ENCODE measurements around the gene FERD3L.
A peak's percentile ranks its signal among the peaks of the same experiment; 100 is the strongest.

- TF ChIP-seq POLR2AphosphoS5 (IDR thresholded peaks at IDR 0.05; ENCODE audit: low read depth) (no peak), CTCF (conservative IDR thresholded peaks at IDR 0.05; ENCODE audit: low read depth in 2 of 2) (no peak), EZH2phosphoT487 (IDR thresholded peaks at IDR 0.05; ENCODE audit: unreplicated experiment) (peak; percentile 90), REST (IDR thresholded peaks at IDR 0.05; ENCODE audit: unreplicated experiment) (no peak), ZNF331 (CRISPR knock-in tag; IDR thresholded peaks at IDR 0.05; ENCODE audit: low read depth) (no peak), CREB1 (CRISPR knock-in tag; IDR thresholded peaks at IDR 0.05; ENCODE audit: low read depth) (no peak), EZH2 (IDR thresholded peaks at IDR 0.05; ENCODE audit: low read depth, unreplicated experiment) (peak; percentile 87), ZNF114 (CRISPR knock-in tag; IDR thresholded peaks at IDR 0.05) (no peak), ETS1 (IDR thresholded peaks at IDR 0.05) (no peak), JUNB (IDR thresholded peaks at IDR 0.05; ENCODE audit: unreplicated experiment) (no peak), ZNF462 (CRISPR knock-in tag; IDR thresholded peaks at IDR 0.05) (no peak), NANOG (IDR thresholded peaks at IDR 0.05; ENCODE audit: borderline replicate concordance) (no peak), STAT1 (IDR thresholded peaks at IDR 0.05; ENCODE audit: unreplicated experiment) (no peak)
Observed at GRCh38 chr7:19116121-19117090, 28.8 kb downstream of the FERD3L start.
